GM23248 (cell line): ENCODE results near the gene SIAE. TPM values are rescaled to one million over a fixed set of nuclear protein-coding genes. Genes with fewer than 3 reads are reported as not detected.

Experiments used
- DNase-seq: peaks from one replicate; pipeline ENCODE4 v3.0.0-alpha.2; 2015
- H2AFZ ChIP-seq: fragments of 200-600 bp; sonication (generic); 2 replicates; pipeline ENCODE4 v1.6.1; 2016; ENCODE audit warnings: antibody characterized with exemption
- H3F3A ChIP-seq: fragments of 200-600 bp; sonication (generic); 2 replicates; pipeline ENCODE4 v1.6.1; 2016; ENCODE audit warnings: mild to moderate bottlenecking, antibody characterized with exemption, mixed run types; ENCODE audit not compliant: insufficient read depth
- H3K27ac ChIP-seq: fragments of 200-600 bp; sonication (generic); 2 replicates; pipeline ENCODE4 v1.5.1; 2016; ENCODE audit warnings: mild to moderate bottlenecking
- H3K27me3 ChIP-seq: fragments of 200-600 bp; sonication (generic); replicated peaks from 2 replicates; pipeline ENCODE4 v1.6.1; 2016; ENCODE audit warnings: mild to moderate bottlenecking; ENCODE audit not compliant: insufficient read depth
- H3K36me3 ChIP-seq: fragments of 200-600 bp; sonication (generic); 2 replicates; pipeline ENCODE4 v1.6.1; 2016; ENCODE audit warnings: low read depth, mild to moderate bottlenecking
- H3K4me1 ChIP-seq: fragments of 200-600 bp; sonication (generic); 2 replicates; pipeline ENCODE4 v1.6.1; 2016; ENCODE audit warnings: mild to moderate bottlenecking; ENCODE audit not compliant: insufficient read depth
- H3K4me2 ChIP-seq: fragments of 200-600 bp; sonication (generic); one replicate; pipeline ENCODE4 v1.6.1; 2016; ENCODE audit warnings: mild to moderate bottlenecking; ENCODE audit not compliant: unreplicated experiment
- H3K4me3 ChIP-seq: fragments of 200-600 bp; sonication (generic); 2 replicates; pipeline ENCODE4 v1.5.1; 2016; ENCODE audit warnings: mild to moderate bottlenecking
- H3K79me2 ChIP-seq: fragments of 200-600 bp; sonication (generic); 2 replicates; pipeline ENCODE4 v1.6.1; 2016; ENCODE audit warnings: mild to moderate bottlenecking; ENCODE audit not compliant: insufficient read depth
- H3K9ac ChIP-seq: fragments of 200-600 bp; sonication (generic); 2 replicates; pipeline ENCODE4 v1.6.1; 2016; ENCODE audit warnings: mild to moderate bottlenecking
- H3K9me2 ChIP-seq: fragments of 200-600 bp; sonication (generic); 2 replicates; pipeline ENCODE4 v1.6.1; 2016; ENCODE audit warnings: mixed run types, mild to moderate bottlenecking, moderate library complexity; ENCODE audit not compliant: insufficient read depth
- H3K9me3 ChIP-seq: fragments of 200-600 bp; sonication (generic); one replicate; pipeline ENCODE4 v1.6.1; 2017; ENCODE audit warnings: low read depth
- H4K20me1 ChIP-seq: fragments of 200-600 bp; sonication (generic); 2 replicates; pipeline ENCODE4 v1.6.0; 2016; ENCODE audit not compliant: insufficient read depth
- EZH2 ChIP-seq: fragments of 200-600 bp; sonication (generic); IDR thresholded peaks from 2 replicates; pipeline ENCODE4 v1.6.1; 2018; ENCODE audit warnings: antibody characterized with exemption, mild to moderate bottlenecking; ENCODE audit not compliant: insufficient read depth, poor library complexity, severe bottlenecking
- EZH2phosphoT487 ChIP-seq: fragments of 200-600 bp; sonication (generic); IDR thresholded peaks from 2 replicates; pipeline ENCODE4 v1.6.1; 2018; ENCODE audit warnings: antibody characterized with exemption, moderate library complexity, mild to moderate bottlenecking, low read depth; ENCODE audit not compliant: insufficient read depth
- WGBS, 2 experiments: methylation state at CpG; one replicate each; pipeline ENCODE4 v1.1.6; 2015 to 2017; ENCODE audit warnings: low lambda C conversion rate in 2 of 2, low coverage in 1 of 2; ENCODE audit errors: missing lambda C conversion rate in 2 of 2; 5-methylcytosine and 5-hydroxymethylcytosine counted together
- in situ Hi-C: fragments of 300-500 bp; cut with MboI; formaldehyde crosslinking; loops from 2 replicates; pipeline ENCODE4 v1.15.0; 2020
- polyA plus RNA-seq: library from polyadenylated mRNA; unstranded; fragments of >200 nt; fragmentation: Nextera tagmentation; extraction: Ambion mirVana; gene quantifications from 2 replicates; pipeline ENCODE4 v1.2.1, GENCODE V29; 2016
- total RNA-seq: library from RNA; depleted of rRNA; stranded (reverse); fragments of >200 nt; shearing (Covaris generic); gene quantifications from 2 replicates; pipeline ENCODE4 v1.2.3, GENCODE V29; 2014

SIAE gene
- total and polyA plus RNA-seq, 2 experiments from 2014 or later: 7.2 to 19.5 TPM

DNA sequence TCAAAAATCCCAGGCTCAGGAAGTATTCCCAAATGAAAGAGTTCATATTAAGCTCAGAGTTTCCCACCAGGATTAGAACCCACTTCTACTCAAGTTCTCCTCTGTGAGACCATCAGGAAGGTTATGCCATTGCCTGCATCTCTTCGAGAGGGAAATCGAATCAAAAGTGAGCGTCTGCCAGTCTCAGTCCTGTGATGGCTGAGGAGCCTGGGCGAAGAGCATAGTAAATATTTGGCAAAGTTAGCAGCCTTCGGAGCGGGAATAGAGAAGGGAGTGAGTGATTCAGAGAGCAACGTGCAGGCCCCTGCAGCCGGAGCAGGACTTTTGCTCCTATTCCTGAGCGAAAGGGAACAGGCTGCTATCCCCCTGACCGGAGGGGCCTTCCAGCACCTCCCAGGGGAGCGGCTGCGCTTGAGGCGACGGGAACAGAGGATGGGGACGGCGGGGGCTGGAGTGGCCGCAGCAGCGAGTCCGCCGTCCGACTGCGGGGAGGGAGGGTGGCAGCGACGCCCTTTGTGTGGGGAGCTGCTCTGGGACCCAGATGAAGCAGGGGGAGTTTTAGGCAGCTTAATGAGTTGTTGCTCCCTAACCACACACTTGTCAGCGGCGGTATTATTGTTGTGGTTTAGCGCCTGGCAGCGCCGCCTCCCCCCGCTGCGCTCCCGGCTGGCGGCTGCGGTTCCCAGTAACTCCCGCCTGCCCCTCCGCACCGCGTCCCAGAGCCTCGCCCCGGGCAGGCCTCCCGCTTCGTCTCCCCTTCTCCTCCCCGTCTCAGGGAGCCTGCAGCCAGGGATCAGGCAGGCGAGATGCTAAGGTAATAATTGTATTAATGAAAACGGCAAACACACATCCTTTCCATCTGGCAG lies 44.5 kb upstream of the SIAE start:
- no peak overlapping the region for H3K27ac ChIP-seq
- no peaks in the 10 kb centered on the region for H3K9me3 ChIP-seq
- 0 out of 2 replicates have a peak overlapping the region, but pooled peaks have one; percentile 8 for H2AFZ ChIP-seq
- no peaks in the 10 kb centered on the region for H3K79me2 ChIP-seq
- peak; percentile 40 for TF ChIP-seq EZH2
- TF ChIP-seq EZH2phosphoT487: peak; percentile 32; the same call in 1 of the 2 replicates
- H3K9me2 ChIP-seq: no peaks in the 10 kb centered on the region
- peak overlapping the region; percentile 48 for H3K4me3 ChIP-seq
- peaks cover 83% of the 10 kb centered on the region for H3K27me3 ChIP-seq
- in situ Hi-C loops: no loop called here
- H3K9ac ChIP-seq: no peak overlapping the region
- 1% methylated on average over 36 to 45 of the region's 45 CpGs for WGBS, 2 experiments
- H3K36me3 ChIP-seq: no peaks in the 10 kb centered on the region
- H3K4me2 ChIP-seq: peak overlapping the region; percentile 59
- no peaks in the 10 kb centered on the region for H4K20me1 ChIP-seq
- no peaks in the 10 kb centered on the region for H3K4me1 ChIP-seq
- DNase-seq: peak; percentile 50
- no peaks in the 10 kb centered on the region for H3F3A ChIP-seq

DNA sequence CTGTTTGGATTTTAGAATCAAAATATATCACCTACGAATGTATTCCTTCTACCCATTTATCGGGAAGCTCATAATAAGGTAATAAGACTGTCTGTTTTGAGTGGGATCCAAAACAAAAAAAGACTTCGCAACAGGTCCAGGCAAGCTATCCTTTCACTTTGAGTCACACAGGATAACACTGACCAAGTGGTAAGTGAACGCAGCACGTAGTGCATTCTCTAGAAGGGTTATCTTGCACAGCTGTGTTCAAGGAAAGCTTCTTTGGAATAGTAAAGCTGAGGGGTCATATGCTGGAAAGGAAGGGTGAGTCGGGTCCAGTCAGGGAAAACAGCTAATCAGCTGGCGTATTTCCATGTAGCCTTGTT lies 43.9 kb upstream of the SIAE start:
- WGBS, 2 experiments: 57 to 58% methylated on average over 7 of the region's 7 CpGs
- H3K4me1 ChIP-seq: no peaks in the 10 kb centered on the region
- in situ Hi-C loops: no loop called here
- no peak overlapping the region for H3K27ac ChIP-seq
- TF ChIP-seq EZH2phosphoT487: 0 out of 2 replicates have a peak, but pooled peaks have one; percentile 5
- no peak for TF ChIP-seq EZH2
- no peaks in the 10 kb centered on the region for H3K79me2 ChIP-seq
- no peak overlapping the region for H3K9ac ChIP-seq
- no peak overlapping the region for H3K4me3 ChIP-seq
- H3K4me2 ChIP-seq: peak overlapping the region; percentile 59
- H3K9me3 ChIP-seq: no peaks in the 10 kb centered on the region
- no peaks in the 10 kb centered on the region for H4K20me1 ChIP-seq
- H3K36me3 ChIP-seq: no peaks in the 10 kb centered on the region
- no peak overlapping the region for H2AFZ ChIP-seq
- no peaks in the 10 kb centered on the region for H3F3A ChIP-seq
- H3K27me3 ChIP-seq: peaks cover 78% of the 10 kb centered on the region
- DNase-seq: no peak
- no peaks in the 10 kb centered on the region for H3K9me2 ChIP-seq

DNA sequence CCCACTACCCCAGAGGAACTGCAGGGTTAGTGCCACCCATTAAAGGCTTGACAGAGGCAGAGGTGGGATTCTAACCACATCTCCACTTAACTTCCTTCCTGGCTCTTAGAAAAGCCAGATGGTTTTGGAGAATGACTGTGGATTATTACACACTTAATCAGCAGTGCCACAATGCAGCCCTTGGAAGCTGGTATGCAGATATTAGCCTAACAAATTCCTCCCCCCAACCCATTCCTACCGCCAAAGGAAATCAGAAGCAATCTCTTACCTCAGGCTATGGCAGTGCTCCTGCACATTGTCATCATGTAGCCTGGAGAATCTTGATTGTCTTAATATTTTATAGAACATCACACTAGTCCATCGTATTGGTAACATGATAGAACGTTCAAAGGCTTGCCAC lies 43.1 kb upstream of the SIAE start:
- H3K27ac ChIP-seq: no peak overlapping the region
- H3K4me1 ChIP-seq: no peaks in the 10 kb centered on the region
- H2AFZ ChIP-seq: no peak overlapping the region
- H4K20me1 ChIP-seq: no peaks in the 10 kb centered on the region
- peak; percentile 11 for DNase-seq
- H3K79me2 ChIP-seq: no peaks in the 10 kb centered on the region
- H3K4me3 ChIP-seq: no peak overlapping the region
- H3K9me2 ChIP-seq: no peaks in the 10 kb centered on the region
- WGBS, 2 experiments: 51 to 59% methylated on average over 3 of the region's 3 CpGs
- H3F3A ChIP-seq: no peaks in the 10 kb centered on the region
- H3K36me3 ChIP-seq: no peaks in the 10 kb centered on the region
- H3K9ac ChIP-seq: no peak overlapping the region
- no peaks in the 10 kb centered on the region for H3K9me3 ChIP-seq
- peaks cover 71% of the 10 kb centered on the region for H3K27me3 ChIP-seq
- no peak for TF ChIP-seq EZH2
- no peak for TF ChIP-seq EZH2phosphoT487
- H3K4me2 ChIP-seq: no peak overlapping the region
- in situ Hi-C loops: no loop called here

DNA sequence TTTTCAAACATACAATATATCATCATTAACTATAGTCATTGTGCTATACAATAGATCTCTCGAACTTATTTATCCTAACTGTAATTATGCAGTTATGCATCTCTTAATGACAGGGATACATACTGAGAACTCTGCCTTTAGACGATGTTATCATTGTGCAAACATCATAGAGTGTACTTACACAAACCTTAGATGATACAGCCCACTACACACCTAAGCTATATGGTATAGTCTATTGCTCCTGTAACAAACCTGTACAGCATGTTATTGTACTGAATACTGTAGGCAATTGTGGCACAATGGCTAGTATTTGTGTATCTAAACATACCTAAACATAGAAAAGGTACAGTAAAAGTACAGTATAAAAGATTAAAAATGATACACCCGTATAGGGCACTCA lies 38.9 kb upstream of the SIAE start:
- in situ Hi-C loops: no loop called here
- Histone ChIP-seq H4K20me1 (no peaks in the 10 kb centered on the region), H3K27me3 (peaks cover 42% of the 10 kb centered on the region), H3K79me2 (no peaks in the 10 kb centered on the region), H2AFZ (no peak overlapping the region), H3K27ac (no peak overlapping the region), H3K9ac (no peak overlapping the region), H3K36me3 (no peaks in the 10 kb centered on the region), H3K9me2 (no peaks in the 10 kb centered on the region), H3K4me1 (no peaks in the 10 kb centered on the region), H3F3A (no peaks in the 10 kb centered on the region), H3K4me2 (no peak overlapping the region), H3K4me3 (no peak overlapping the region), H3K9me3 (no peaks in the 10 kb centered on the region)
- WGBS, 2 experiments: 46 to 53% methylated on average over 3 of the region's 3 CpGs
- no peak for DNase-seq
- TF ChIP-seq EZH2 (no peak), EZH2phosphoT487 (no peak)
